Right ventricle myocardium superior (tissue), 1 donor: ENCODE measurements around the gene SLC6A12. TPM values are rescaled to one million over a fixed set of nuclear protein-coding genes. Genes with fewer than 3 reads are reported as not detected.
"Not testable (repeated sequence)": the region's sequence is repeated elsewhere in the genome, so short reads cannot be mapped to it uniquely, and the experiment has no call there.

Experiments used
- ATAC-seq: fragments of 200-7000 bp; cut with Tn5 transposase; one replicate; pipeline ENCODE4 v1.9.1; 2020; ENCODE audit warnings: mild to moderate bottlenecking; ENCODE audit not compliant: poor library complexity
- DNase-seq: peaks from one replicate; pipeline ENCODE4 v3.0.0-alpha.2; 2020
- intact Hi-C: fragments of 100-400 bp; cut with DNase I; formaldehyde crosslinking; loops from one replicate; pipeline ENCODE4 v1.11.2; 2022
- total RNA-seq: library from RNA; stranded (reverse); fragmentation: NEBNext Ultra II Directional; extraction: Animal tissue kit (Norgen Biotek cat#: 25700); gene quantifications from one replicate; pipeline ENCODE4 v1.2.1, GENCODE V29; 2021
- donor health status: DM: no; HTN: yes; CAD: no; lungs with severe emphysema.

The SLC6A12 gene
- total RNA-seq, 1 donor from 2014 or later, result 0.86 TPM

GRCh38 chr12:237026-237815 lies 23.3 kb upstream of the SLC6A12 start:
- DNase-seq (no peak), ATAC-seq (no peak)
- intact Hi-C loops, result no loop called here

- ATAC-seq (no peak), DNase-seq (no peak)
- intact Hi-C loops, result no loop called here
Observed at GRCh38 chr12:236445-236844, 22.5 kb upstream of the SLC6A12 start.

GRCh38 chr12:235967-236366 lies 22.0 kb upstream of the SLC6A12 start:
- intact Hi-C loops, DNase-seq, ATAC-seq: not testable (repeated sequence)

GRCh38 chr12:234891-235415 lies 21.0 kb upstream of the SLC6A12 start:
- DNase-seq (no peak), ATAC-seq (no peak)
- intact Hi-C loops, result no loop called here

- no peak for ATAC-seq
- DNase-seq, result no peak
- intact Hi-C loops, result no loop called here
Observed at GRCh38 chr12:234019-234418, 20.1 kb upstream of the SLC6A12 start.

GRCh38 chr12:233615-233968 lies 19.6 kb upstream of the SLC6A12 start:
- no peak for DNase-seq
- ATAC-seq, result no peak
- intact Hi-C loops, result no loop called here

GRCh38 chr12:232731-233614 lies 19.0 kb upstream of the SLC6A12 start:
- DNase-seq (no peak), ATAC-seq (peak; percentile 45)
- intact Hi-C loops, result no loop called here

- DNase-seq (no peak), ATAC-seq (no peak)
- intact Hi-C loops, result no loop called here
Observed at GRCh38 chr12:230925-231671, 17.1 kb upstream of the SLC6A12 start.

GRCh38 chr12:229441-230191 lies 15.7 kb upstream of the SLC6A12 start:
- ATAC-seq, result no peak
- intact Hi-C loops, result no loop called here
- DNase-seq, result no peak

GRCh38 chr12:228846-229200 lies 14.9 kb upstream of the SLC6A12 start:
- intact Hi-C loops, result no loop called here
- no peak for ATAC-seq
- DNase-seq, result no peak

- DNase-seq (no peak), ATAC-seq (no peak)
- intact Hi-C loops, result no loop called here
Observed at GRCh38 chr12:227923-228845, 14.2 kb upstream of the SLC6A12 start.

- ATAC-seq (no peak), DNase-seq (no peak)
- intact Hi-C loops, result no loop called here
Observed at GRCh38 chr12:227286-227915, 13.4 kb upstream of the SLC6A12 start.

- intact Hi-C loops, result no loop called here
- ATAC-seq, result no peak
- no peak for DNase-seq
Observed at GRCh38 chr12:226401-226800, 12.4 kb upstream of the SLC6A12 start.

GRCh38 chr12:225012-225411 lies 11.1 kb upstream of the SLC6A12 start:
- ATAC-seq, result no peak
- DNase-seq, result no peak
- intact Hi-C loops, result no loop called here

- intact Hi-C loops, result no loop called here
- DNase-seq, result no peak
- ATAC-seq, result no peak
Observed at GRCh38 chr12:224330-224729, 10.4 kb upstream of the SLC6A12 start.

GRCh38 chr12:223841-224240 lies 9.9 kb upstream of the SLC6A12 start:
- ATAC-seq, result no peak
- intact Hi-C loops, result no loop called here
- DNase-seq, result no peak

- intact Hi-C loops, result no loop called here
- ATAC-seq, result no peak
- no peak for DNase-seq
Observed at GRCh38 chr12:221736-222135, 7.8 kb upstream of the SLC6A12 start.
